ENCODE results near the gene TSTD2.

GRCh38 chr9:97561501-97561900 is 71.7 kb downstream of the TSTD2 start:
- TF ChIP-seq CTCF (conservative IDR thresholded peaks at IDR 0.05; ENCODE audit: low read depth, low read length) (no peak), EZH2 (IDR thresholded peaks at IDR 0.05; ENCODE audit: borderline replicate concordance, low read depth, low read length, poor library complexity, severe bottlenecking) (no peak)

Data from A673 (cell line).